IMR-90 (cell line): Measurements from ENCODE around the gene RAPGEF1. TPM values are rescaled to one million over a fixed set of nuclear protein-coding genes. Genes with fewer than 3 reads are reported as not detected.
A peak's percentile ranks its signal among the peaks of the same experiment; 100 is the strongest.

Experiments
- ATAC-seq: fragments of 200-7000 bp; cut with Tn5 transposase; 2 replicates; pipeline ENCODE4 v1.9.1; 2020; ENCODE audit warnings: low read depth, mild to moderate bottlenecking, moderate library complexity
- BruUV-seq: library from RNA; stranded (reverse); fragments of 400-500 nt; replicated peaks from 2 replicates; lab custom pipeline; 2021; lab: Mats Ljungman, UMichigan
- CTCF ChIA-PET: fragments of 300-600 bp; formaldehyde crosslinking; extraction: SDS; loops from one replicate; lab custom pipeline; 2021; ENCODE audit warnings: antibody characterized with exemption; lab: Yijun Ruan, JAX
- POLR2A ChIA-PET: fragments of 300-600 bp; sonication (Branson Sonifier 250); formaldehyde crosslinking; loops from one replicate; lab custom pipeline; 2022; ENCODE audit warnings: antibody characterized with exemption; ENCODE audit not compliant: unreplicated experiment; lab: Charles Lee
- DNase-seq: peaks from one replicate; pipeline ENCODE4 v3.0.0; 2013
- H2AFZ ChIP-seq: replicated peaks from 2 replicates; pipeline ENCODE3; 2013; ENCODE audit warnings: low read length, mild to moderate bottlenecking; ENCODE audit not compliant: poor library complexity
- H2AK5ac ChIP-seq: 2 replicates; pipeline ENCODE4 v1.6.1; 2013; ENCODE audit warnings: low read depth, low read length, inconsistent platforms
- H2AK9ac ChIP-seq: replicated peaks from 2 replicates; pipeline ENCODE3; 2013; ENCODE audit warnings: mild to moderate bottlenecking, low read depth, low read length, moderate library complexity; ENCODE audit not compliant: poor library complexity
- H2BK120ac ChIP-seq: 2 replicates; pipeline ENCODE4 v1.6.1; 2013; ENCODE audit warnings: low read depth, low read length, inconsistent platforms
- H2BK15ac ChIP-seq: 3 replicates; pipeline ENCODE4 v1.6.1; 2013; ENCODE audit warnings: low read depth, low read length, inconsistent platforms
- H2BK20ac ChIP-seq: 2 replicates; pipeline ENCODE4 v1.6.1; 2013; ENCODE audit warnings: low read depth, mild to moderate bottlenecking, inconsistent platforms, low read length, moderate library complexity
- H2BK5ac ChIP-seq: 2 replicates; pipeline ENCODE4 v1.6.1; 2013; ENCODE audit warnings: mild to moderate bottlenecking, low read depth, low read length, inconsistent platforms; ENCODE audit not compliant: poor library complexity, severe bottlenecking
- H3K14ac ChIP-seq: replicated peaks from 2 replicates; pipeline ENCODE4 v1.6.1; 2013; ENCODE audit warnings: low read depth, low read length, inconsistent platforms
- H3K18ac ChIP-seq: 2 replicates; pipeline ENCODE4 v1.6.1; 2013; ENCODE audit warnings: low read depth, low read length, control low read depth
- H3K23ac ChIP-seq: 2 replicates; pipeline ENCODE4 v1.6.1; 2013; ENCODE audit warnings: low read depth, low read length, inconsistent platforms
- H3K27ac ChIP-seq: 2 replicates; pipeline ENCODE4 v1.5.1; 2013; ENCODE audit warnings: mild to moderate bottlenecking, control low read depth, low read length; ENCODE audit not compliant: insufficient read depth
- H3K27me3 ChIP-seq: 2 replicates; pipeline ENCODE4 v1.6.1; 2013; ENCODE audit warnings: low read length; ENCODE audit not compliant: control insufficient read depth, insufficient read depth
- H3K36me3 ChIP-seq: 2 replicates; pipeline ENCODE4 v1.6.1; 2013; ENCODE audit warnings: low read length, mixed read lengths; ENCODE audit not compliant: control insufficient read depth, insufficient read depth
- H3K4ac ChIP-seq: 2 replicates; pipeline ENCODE4 v1.6.1; 2013; ENCODE audit warnings: low read depth, low read length, inconsistent platforms
- H3K4me1 ChIP-seq: 2 replicates; pipeline ENCODE4 v1.6.1; 2013; ENCODE audit warnings: low read length, mixed read lengths; ENCODE audit not compliant: control insufficient read depth, insufficient read depth
- H3K4me2 ChIP-seq: 2 replicates; pipeline ENCODE4 v1.6.1; 2013; ENCODE audit warnings: low read depth, mild to moderate bottlenecking, control low read depth, low read length, moderate library complexity
- H3K4me3 ChIP-seq: 2 replicates; pipeline ENCODE4 v1.5.1; 2013; ENCODE audit warnings: low read depth, mild to moderate bottlenecking, control low read depth, low read length, moderate library complexity; ENCODE audit not compliant: insufficient read depth
- H3K56ac ChIP-seq: 2 replicates; pipeline ENCODE4 v1.6.1; 2013; ENCODE audit warnings: low read length, inconsistent platforms; ENCODE audit not compliant: insufficient read depth; ENCODE audit errors: extremely low read depth
- H3K79me1 ChIP-seq, 2 experiments: 2 replicates each; pipeline ENCODE4 v1.6.1; 2013; ENCODE audit warnings: low read length in 2 of 2, inconsistent platforms in 1 of 2, low read depth in 1 of 2
- H3K9ac ChIP-seq: 2 replicates; pipeline ENCODE4 v1.6.1; 2013; ENCODE audit warnings: low read depth, low read length, control low read depth
- H3K9me1 ChIP-seq: 2 replicates; pipeline ENCODE4 v1.6.1; 2013; ENCODE audit warnings: low read length, inconsistent platforms; ENCODE audit not compliant: insufficient read depth
- H3K9me3 ChIP-seq: 2 replicates; pipeline ENCODE4 v1.6.1; 2013; ENCODE audit warnings: low read length; ENCODE audit not compliant: control insufficient read depth, insufficient read depth
- H4K20me1 ChIP-seq: 2 replicates; pipeline ENCODE4 v1.6.1; 2013; ENCODE audit warnings: low read length, inconsistent platforms; ENCODE audit not compliant: insufficient read depth
- H4K5ac ChIP-seq: 2 replicates; pipeline ENCODE4 v1.6.1; 2013; ENCODE audit warnings: mild to moderate bottlenecking, low read depth, low read length, control low read depth
- H4K8ac ChIP-seq, 2 experiments: 2 replicates each; pipeline ENCODE4 v1.6.1; 2013; ENCODE audit warnings: low read depth in 2 of 2, low read length in 2 of 2, control low read depth in 1 of 2, inconsistent platforms in 1 of 2
- H4K91ac ChIP-seq: 2 replicates; pipeline ENCODE4 v1.6.1; 2013; ENCODE audit warnings: low read depth, low read length, inconsistent platforms; ENCODE audit not compliant: insufficient read depth
- BHLHE40 ChIP-seq: fragments of 150-350 bp; IDR thresholded peaks from 2 replicates; pipeline ENCODE4 v1.6.1; 2016; ENCODE audit warnings: mild to moderate bottlenecking, low read depth, low read length
- CEBPB ChIP-seq: IDR thresholded peaks from 2 replicates; pipeline ENCODE4 v1.6.1; 2012; ENCODE audit warnings: low read depth, low read length, improper control_type of control experiment
- CHD1 ChIP-seq: IDR thresholded peaks from 2 replicates; pipeline ENCODE4 v1.6.1; 2012; ENCODE audit warnings: low read depth, low read length, improper control_type of control experiment
- CTCF ChIP-seq: conservative IDR thresholded peaks from 2 replicates; pipeline ENCODE4 v1.5.1; 2012; ENCODE audit warnings: mild to moderate bottlenecking, low read depth, low read length, improper control_type of control experiment
- FOS ChIP-seq: fragments of 150-350 bp; IDR thresholded peaks from 2 replicates; pipeline ENCODE4 v1.6.1; 2016; ENCODE audit warnings: low read depth, low read length
- POLR2A ChIP-seq: IDR thresholded peaks from 2 replicates; pipeline ENCODE4 v1.6.1; 2012; ENCODE audit warnings: mild to moderate bottlenecking, low read depth, low read length
- RAD21 ChIP-seq: IDR thresholded peaks from 2 replicates; pipeline ENCODE4 v1.6.1; 2012; ENCODE audit warnings: low read length, improper control_type of control experiment
- SMC3 ChIP-seq: fragments of 150-350 bp; IDR thresholded peaks from 2 replicates; pipeline ENCODE4 v1.6.1; 2016; ENCODE audit warnings: low read depth, mild to moderate bottlenecking, antibody characterized with exemption, low read length, moderate library complexity
- USF2 ChIP-seq: fragments of 150-350 bp; IDR thresholded peaks from 2 replicates; pipeline ENCODE4 v1.6.1; 2017; ENCODE audit warnings: mild to moderate bottlenecking, antibody characterized with exemption, low read length, low read depth
- WGBS, 2 experiments: methylation state at CpG; one replicate each; pipeline versions ENCODE4 v1.1.5 to v1.1.7; 2013; ENCODE audit warnings: missing lambda C conversion rate in 2 of 2; ENCODE audit not compliant: insufficient read length in 1 of 2; ENCODE audit errors: extremely low coverage in 2 of 2; 5-methylcytosine and 5-hydroxymethylcytosine counted together
- dilution Hi-C: fragments of 300-500 bp; cut with HindIII; formaldehyde crosslinking; loops from one replicate; pipeline ENCODE4 v1.14.3; 2018; ENCODE audit warnings: low sequenced_read_pairs; ENCODE audit not compliant: unreplicated experiment
- in situ Hi-C: fragments of 300-500 bp; cut with MboI; formaldehyde crosslinking; loops from 3 replicates; pipeline ENCODE4 v1.14.3; 2019; ENCODE audit warnings: low sequenced_read_pairs, inconsistent platforms, mixed read lengths
- intact Hi-C: fragments of 100-400 bp; cut with micrococcal nuclease; formaldehyde crosslinking; loops from 2 replicates; pipeline ENCODE4 v1.10.0; 2022
- polyA plus RNA-seq, 3 experiments: library from polyadenylated mRNA; depleted of rRNA; stranded (reverse); fragments of >200 nt; gene quantifications; 2 replicates each; pipeline ENCODE4 v1.2.3, GENCODE V29; 2012; ENCODE audit warnings: low replicate concordance in 1 of 3
- total RNA-seq: library from RNA; depleted of rRNA; stranded (reverse); fragments of >200 nt; gene quantifications from 2 replicates; pipeline ENCODE4 v1.2.3, GENCODE V29; 2012
- TF ChIP-seq, protein P1 (sequence below): fragments of 150-350 bp; IDR thresholded peaks from 2 replicates; pipeline ENCODE4 v1.6.1; 2016; ENCODE audit warnings: low read depth, mild to moderate bottlenecking, low read length, moderate library complexity, borderline replicate concordance

RAPGEF1 gene
- total and polyA plus RNA-seq, 2 of the 4 experiments (the other 2 are of a cell fraction): 13.1 to 22.3 TPM

GRCh38 chr9:131661568-131662288 is 78.1 kb downstream of the RAPGEF1 start:
- no peak for ATAC-seq
- H2BK15ac ChIP-seq: 0 out of 3 replicates have a peak overlapping the region, but pooled peaks have one; percentile 16
- H2BK5ac ChIP-seq: no peak overlapping the region
- ChIA-PET CTCF (interaction anchor here (1.5 kb wide), 1 partner anchor 79 kb away, joined by 5 read pairs; no protein-coding TSS in a partner anchor), POLR2A (no interaction called here)
- no peaks in the 10 kb centered on the region for H3K27me3 ChIP-seq
- peak overlapping the region; percentile 25; the same call in 1 of the 2 replicates for H2BK120ac ChIP-seq
- peaks cover 24 to 67% of the 10 kb centered on the region in 2 experiments for H3K79me1 ChIP-seq
- H3K18ac ChIP-seq: no peak overlapping the region
- WGBS, 2 experiments: 85% methylated on average over 4 of the region's 6 CpGs; no CpG with 5 or more reads in 1 of the 2 experiments
- H3K56ac ChIP-seq: no peak overlapping the region
- H3K14ac ChIP-seq: peak overlapping the region; percentile 81
- H3K4me1 ChIP-seq: peaks cover 26% of the 10 kb centered on the region
- DNase-seq: no peak
- TF ChIP-seq USF2 (no peak), SMC3 (no peak), RAD21 (no peak), FOS (no peak), BHLHE40 (no peak), CHD1 (no peak), CEBPB (no peak), POLR2A (no peak), CTCF (no peak)
- TF ChIP-seq, protein P1, sequence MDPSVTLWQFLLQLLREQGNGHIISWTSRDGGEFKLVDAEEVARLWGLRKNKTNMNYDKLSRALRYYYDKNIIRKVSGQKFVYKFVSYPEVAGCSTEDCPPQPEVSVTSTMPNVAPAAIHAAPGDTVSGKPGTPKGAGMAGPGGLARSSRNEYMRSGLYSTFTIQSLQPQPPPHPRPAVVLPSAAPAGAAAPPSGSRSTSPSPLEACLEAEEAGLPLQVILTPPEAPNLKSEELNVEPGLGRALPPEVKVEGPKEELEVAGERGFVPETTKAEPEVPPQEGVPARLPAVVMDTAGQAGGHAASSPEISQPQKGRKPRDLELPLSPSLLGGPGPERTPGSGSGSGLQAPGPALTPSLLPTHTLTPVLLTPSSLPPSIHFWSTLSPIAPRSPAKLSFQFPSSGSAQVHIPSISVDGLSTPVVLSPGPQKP: no peak
- H3K9ac ChIP-seq: no peak overlapping the region
- H2AFZ ChIP-seq: no peak overlapping the region
- no peak overlapping the region for H3K4me2 ChIP-seq
- no peaks in the 10 kb centered on the region for H3K36me3 ChIP-seq
- peak overlapping the region; percentile 85 for H2AK5ac ChIP-seq
- H2AK9ac ChIP-seq: peak overlapping the region; percentile 80
- intact Hi-C loops (no loop called here), in situ Hi-C loops (no loop called here), dilution Hi-C loops (no loop called here)
- peak overlapping the region; percentile 21; the same call in 1 of the 2 replicates for H2BK20ac ChIP-seq
- H4K8ac ChIP-seq: peak overlapping the region in 1 of 2 experiments; percentile 35; a peak in 1 of 4 replicates
- peaks cover 28% of the 10 kb centered on the region for H3K9me1 ChIP-seq
- H3K9me3 ChIP-seq: no peaks in the 10 kb centered on the region
- H3K4ac ChIP-seq: peak overlapping the region; percentile 61
- peak overlapping the region; percentile 22; the same call in 1 of the 2 replicates for H4K91ac ChIP-seq
- BruUV-seq: no TSS peak
- peaks cover 20% of the 10 kb centered on the region for H4K20me1 ChIP-seq
- no peak overlapping the region for H3K27ac ChIP-seq
- H4K5ac ChIP-seq: no peak overlapping the region
- no peak overlapping the region for H3K23ac ChIP-seq
- no peak overlapping the region for H3K4me3 ChIP-seq
